KG1 (cell line): ENCODE measurements around the gene PCID2.

Experiments
- DNase-seq: peaks from one replicate; lab custom pipeline; 2025; lab: John Stamatoyannopoulos, UW

The PCID2 gene

DNA sequence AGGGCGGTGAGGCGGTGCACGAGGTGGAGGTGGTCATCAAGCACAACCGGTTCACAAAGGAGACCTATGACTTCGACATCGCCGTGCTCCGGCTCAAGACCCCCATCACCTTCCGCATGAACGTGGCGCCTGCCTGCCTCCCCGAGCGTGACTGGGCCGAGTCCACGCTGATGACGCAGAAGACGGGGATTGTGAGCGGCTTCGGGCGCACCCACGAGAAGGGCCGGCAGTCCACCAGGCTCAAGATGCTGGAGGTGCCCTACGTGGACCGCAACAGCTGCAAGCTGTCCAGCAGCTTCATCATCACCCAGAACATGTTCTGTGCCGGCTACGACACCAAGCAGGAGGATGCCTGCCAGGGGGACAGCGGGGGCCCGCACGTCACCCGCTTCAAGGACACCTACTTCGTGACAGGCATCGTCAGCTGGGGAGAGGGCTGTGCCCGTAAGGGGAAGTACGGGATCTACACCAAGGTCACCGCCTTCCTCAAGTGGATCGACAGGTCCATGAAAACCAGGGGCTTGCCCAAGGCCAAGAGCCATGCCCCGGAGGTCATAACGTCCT lies 59.4 kb downstream of the PCID2 start:
- no peak for DNase-seq

DNA sequence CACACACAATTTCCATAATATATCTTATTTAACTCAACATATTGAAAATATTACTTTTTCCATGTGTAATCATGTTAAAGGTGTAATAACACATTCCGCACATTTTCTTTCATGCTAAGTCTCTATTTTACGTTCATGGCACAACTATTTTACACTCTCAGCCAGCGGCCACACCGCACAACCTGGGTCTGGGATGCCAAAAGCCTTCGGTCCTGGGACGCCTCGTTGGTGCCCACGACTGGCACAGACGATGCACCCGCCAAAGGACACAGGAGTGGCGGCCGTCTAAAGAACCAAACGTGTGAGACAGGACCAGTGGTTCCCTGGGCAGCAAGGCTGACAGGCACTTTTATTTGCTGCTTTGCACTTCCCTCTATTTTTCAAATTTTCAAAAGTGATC lies 60.1 kb downstream of the PCID2 start:
- DNase-seq: no peak

DNA sequence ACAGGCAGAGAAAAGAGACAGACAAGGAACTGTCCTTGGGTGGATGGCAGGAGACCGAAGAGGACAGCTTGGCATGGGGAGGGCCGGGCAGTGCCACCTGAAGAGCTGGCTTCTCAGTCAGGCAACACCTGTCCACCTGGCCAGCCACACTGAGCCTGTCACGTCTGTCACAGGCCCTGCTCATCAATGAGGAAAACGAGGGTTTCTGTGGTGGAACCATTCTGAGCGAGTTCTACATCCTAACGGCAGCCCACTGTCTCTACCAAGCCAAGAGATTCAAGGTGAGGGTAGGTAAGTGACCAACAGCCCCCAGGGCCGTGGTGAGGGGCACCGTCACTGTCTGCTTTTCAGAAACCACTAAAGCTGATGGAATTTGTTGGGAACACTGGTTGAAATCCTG lies 61.3 kb downstream of the PCID2 start:
- no peak for DNase-seq

DNA sequence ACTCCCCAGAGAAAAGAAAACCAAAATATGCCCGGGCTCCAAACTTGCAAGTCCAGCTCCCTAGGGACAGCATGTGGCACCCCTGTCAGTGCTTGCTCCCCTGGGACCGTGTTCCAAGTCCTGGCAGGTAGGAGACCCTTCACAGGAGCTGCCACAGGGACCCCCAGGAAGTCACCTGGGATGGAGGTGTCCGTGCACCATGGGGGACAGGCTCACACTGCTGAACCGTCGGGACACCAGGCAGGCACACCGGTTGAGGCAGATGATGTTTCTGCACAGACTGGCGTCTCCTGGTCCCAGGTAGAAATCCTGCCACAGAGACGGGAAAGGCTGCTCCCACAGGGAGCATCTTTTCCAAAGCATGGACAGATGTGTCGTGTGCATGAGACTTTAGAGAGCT lies 61.7 kb downstream of the PCID2 start:
- DNase-seq: no peak

DNA sequence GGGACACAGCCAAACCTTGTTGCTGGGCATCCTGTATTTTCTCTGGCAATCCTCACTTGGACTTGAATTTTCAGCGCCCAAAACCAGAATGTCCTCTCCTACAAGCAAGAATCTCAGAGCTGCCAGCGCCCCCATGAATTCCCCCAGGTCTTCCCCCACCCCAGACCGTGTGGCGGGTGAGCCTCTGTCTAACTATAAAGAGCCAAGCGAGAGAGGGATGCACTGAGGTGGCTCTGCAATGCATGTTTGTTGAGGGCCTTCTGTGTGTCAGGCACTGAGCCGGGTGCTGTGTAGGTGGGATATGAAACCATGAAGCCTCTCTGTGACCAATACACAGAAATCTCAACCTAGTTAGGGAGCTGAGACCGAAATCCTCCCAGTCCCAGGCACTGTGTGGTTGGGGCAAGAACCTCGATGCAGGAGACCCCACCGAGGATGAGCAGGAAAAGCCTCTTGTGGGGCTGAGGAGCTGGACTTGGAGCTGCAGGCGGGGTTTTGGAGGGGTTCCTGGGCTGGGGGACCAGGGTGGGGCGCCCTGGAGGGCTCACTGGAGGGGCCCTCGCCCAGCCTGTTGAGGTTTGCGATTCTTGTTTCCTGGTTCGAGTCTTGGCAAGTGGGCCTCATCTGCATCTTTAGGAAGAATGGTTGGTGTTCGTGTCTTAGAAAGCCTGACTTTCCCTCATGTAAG lies 62.4 kb downstream of the PCID2 start:
- no peak for DNase-seq

DNA sequence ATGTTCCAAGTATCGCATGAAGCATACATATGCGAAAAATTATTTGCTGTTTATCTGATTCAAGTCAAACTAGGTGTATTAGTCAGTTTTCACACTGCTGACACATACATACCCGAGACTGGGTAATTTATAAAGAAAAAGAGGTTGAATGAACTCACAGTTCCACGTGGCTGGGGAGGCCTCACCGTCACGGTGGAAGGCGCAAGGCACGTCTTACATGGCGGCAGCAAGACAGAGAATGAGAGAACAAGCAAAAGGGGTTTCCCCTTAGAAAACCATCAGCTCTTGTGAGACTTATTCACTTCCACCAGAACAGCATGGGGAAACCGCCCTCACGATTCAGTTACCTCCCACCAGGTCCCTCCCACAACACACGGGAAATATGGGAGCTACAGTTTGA lies 63.0 kb downstream of the PCID2 start:
- DNase-seq: no peak

DNA sequence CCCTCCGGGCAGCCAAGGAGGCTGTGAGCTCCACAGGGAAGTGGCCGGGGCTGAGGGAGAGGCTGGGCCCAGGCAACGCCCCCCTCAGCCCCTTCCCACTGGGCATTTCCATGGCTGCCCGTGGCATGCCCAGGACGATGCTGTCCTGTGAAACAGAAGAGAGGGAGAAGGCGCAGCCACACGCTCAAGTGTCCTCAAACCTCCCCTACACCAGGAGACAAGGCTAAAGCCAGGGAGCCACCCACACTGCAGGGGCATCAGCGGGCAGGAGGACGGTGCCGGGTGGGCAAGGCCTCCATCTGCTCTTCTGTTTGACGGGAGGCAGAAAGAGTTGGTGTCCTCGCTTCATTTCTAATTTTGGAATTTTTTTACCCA lies 64.2 kb downstream of the PCID2 start:
- DNase-seq: no peak

DNA sequence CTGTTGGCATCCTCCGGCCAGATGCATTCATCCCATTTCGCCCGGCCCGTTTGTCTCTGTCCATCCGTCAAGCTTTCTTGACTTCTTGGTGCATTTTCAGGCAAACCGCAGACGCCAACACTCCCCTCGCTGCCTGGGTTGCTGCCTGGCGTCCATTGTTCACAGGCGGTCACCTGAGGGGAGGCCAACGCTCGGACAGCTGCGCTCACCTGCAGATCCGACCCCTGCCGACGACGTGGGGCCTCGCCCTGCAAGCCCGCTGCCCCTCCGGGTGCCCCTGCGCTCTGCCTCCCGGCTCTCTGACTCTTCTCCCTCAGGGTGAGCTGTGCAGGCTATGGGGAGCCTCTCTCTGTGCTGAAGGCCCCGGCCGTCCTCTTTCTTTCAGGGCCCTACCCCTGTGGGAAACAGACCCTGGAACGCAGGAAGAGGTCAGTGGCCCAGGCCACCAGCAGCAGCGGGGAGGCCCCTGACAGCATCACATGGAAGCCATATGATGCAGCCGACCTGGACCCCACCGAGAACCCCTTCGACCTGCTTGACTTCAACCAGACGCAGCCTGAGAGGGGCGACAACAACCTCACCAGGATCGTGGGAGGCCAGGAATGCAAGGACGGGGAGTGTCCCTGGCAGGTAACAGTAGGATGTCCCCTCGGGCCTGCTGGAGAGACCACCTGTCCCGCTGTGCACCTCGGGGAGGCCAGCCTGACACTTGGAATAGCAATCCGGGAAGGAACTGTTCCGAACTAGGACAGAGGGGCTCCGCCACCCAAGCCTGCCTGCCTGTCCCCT lies 64.8 kb downstream of the PCID2 start:
- no peak for DNase-seq

DNA sequence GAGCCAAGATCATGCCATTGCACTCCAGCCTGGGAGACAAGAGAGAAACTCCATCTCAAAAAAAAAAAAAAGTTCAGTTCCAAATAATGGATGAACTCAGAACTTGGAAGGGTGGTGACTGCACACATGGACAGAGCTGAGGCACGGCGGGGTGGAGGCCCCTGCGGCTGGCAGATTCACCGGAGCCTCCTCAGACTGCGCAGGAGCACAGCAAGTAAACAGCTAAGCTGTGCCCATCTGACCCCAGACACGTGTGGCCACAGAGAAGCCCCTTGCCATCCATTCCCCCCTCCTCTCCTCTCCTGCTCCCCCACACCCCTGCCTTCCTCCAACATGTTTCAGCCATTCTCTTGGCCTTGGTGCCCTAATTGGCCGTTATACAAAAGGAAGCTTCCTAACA lies 65.6 kb downstream of the PCID2 start:
- DNase-seq: no peak

DNA sequence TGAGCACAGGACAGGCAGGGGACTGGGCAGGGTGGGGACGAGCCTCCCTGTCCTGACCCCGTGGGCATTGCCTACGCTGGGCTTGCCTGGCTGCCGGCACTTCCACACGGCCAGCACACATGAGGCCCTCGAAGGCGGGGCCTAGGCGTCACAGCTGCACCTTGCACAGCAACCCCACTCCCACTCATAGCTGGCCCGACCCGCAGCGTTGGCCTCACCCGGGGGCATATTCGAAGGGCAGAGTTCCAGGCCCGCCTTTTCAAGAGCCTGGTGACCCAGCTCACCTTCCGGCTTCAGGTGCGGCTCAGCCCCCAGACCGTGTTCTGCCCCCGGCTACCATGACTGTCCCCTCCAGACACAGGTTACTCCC lies 66.9 kb downstream of the PCID2 start:
- no peak for DNase-seq

DNA sequence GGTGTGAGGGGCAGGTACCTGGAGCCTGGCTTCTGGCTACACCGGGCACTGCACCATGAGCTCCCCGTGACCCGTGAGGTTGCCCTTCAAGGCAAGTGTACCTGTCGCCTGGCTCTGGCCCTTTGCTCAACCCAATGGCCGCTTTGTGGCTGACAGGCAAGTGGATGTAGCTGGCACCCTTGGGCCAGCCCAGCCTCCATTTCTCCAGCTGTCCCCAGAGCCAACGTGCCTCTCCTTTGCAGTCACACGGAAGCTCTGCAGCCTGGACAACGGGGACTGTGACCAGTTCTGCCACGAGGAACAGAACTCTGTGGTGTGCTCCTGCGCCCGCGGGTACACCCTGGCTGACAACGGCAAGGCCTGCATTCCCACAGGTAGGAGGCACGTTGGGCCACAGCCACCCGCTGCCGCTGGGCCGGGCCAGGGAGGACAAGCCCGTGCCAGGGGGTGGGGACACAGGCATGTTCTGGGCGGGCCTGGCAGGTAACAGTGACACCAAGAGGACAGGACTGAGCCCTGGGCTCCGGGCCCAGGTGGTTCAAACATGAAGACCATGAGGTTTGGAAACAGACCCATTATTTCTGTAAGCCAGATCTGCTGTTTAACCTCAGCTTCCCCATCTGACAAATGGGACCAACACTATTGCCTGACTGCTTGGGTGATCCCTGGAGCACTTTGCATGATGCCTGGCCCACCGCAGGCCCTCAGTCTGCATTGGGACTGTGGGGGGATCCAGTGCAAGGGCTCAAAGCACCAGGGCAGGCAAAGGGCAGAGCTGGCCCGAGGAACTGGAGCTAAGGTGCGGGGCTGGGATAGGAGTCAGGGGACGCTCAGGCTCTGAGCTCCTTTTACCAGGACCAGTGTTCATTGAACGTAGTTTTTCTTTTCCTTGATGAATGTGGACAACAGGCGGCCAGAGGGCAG lies 67.5 kb downstream of the PCID2 start:
- no peak for DNase-seq

DNA sequence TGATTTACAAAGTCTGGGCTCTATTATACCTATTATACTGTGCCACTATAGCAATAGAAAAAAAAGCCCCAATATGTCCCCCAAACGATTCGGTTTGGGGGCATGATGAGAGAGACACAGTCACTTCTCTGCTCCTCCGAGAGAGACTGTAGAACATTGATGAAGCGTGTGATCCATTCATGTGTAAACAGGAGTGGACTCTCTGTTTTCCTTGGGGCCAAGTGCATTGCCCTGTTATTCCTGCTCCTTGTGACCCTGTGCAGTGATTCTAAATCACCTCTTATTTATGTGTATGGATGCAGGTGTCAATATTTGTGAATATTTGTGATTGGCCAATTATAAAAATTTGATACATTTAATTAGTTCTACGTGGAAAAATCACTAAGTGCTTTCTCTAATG lies 68.9 kb downstream of the PCID2 start:
- DNase-seq: no peak

DNA sequence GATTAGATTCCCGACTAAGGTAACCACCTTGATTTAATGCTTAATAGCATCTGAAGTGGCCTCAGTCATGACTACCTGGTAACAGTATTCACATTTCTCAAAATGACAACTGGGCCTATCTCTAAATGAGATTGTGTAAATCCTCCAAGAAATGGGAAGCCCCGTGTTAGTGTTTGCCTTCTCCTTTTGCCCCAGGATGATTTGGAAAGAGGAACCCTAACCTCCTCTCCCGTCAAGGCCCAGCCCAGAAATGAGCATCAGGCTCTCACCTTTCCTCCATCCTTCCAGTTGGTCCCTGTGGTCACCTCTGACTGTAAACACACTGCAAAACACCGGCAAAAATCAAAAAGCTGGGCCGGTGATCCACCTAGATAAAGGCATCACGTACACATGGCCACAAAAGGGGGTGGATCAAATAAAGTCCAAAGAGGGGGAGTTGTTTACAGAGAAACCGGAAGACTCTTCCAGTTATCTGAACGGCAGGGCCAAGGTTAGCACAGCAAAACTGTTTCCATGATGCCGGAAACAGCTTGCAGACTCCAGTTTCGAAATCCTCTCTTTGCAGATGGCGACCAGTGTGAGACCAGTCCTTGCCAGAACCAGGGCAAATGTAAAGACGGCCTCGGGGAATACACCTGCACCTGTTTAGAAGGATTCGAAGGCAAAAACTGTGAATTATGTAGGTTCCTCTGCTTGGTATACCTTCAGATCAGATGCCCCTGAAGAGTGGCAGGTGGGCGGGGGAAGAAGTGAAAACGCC lies 69.5 kb downstream of the PCID2 start:
- no peak for DNase-seq

DNA sequence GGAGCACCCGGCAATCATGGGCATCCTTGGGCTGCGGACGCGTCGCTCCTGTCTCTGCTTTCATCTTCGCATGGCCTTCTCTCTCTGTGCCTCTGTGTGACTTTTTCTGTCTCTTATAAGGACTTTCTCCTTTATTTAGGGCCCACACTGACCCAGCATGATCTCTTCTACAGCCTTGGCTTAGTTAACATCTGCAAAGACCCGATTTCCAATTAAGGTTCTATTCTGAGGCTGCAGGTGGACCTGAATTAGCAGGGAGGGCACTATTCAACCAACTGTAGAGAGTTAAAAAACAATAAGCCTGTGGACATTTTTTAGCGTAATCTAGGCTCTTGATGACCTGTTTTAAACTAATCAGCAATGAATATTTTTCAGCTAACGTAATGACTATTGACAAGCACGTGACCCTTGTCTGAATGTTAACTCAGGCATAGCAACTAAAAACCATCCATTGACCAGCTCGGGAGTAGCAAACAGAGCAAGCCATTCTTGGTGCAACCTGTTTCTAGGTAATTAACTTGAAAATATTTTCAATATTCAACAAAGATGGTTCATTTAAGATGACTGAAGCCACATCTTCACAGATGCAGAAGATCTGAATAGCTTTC lies 70.7 kb downstream of the PCID2 start:
- DNase-seq: no peak

DNA sequence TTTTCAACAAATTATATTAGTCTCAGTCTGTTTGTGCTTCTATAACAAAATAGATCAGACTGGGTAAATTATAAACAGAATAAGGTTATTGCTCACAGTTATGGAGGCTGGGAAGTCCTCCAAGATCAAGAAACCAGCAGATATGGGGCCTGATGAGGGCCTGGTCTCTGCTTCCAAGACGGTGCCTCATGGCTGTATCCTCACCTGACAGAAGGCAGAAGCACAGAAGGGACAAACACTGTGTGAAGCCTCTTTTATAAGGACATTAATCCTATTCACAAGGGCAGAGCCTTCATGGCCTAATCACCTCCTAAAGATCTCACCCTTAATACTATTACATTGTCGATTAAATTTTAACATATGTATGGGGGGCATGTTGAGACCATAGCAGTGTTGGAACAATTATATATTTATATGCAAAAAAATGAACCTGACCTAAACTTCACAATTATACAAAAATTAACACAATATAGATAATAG lies 73.1 kb downstream of the PCID2 start:
- DNase-seq: no peak

DNA sequence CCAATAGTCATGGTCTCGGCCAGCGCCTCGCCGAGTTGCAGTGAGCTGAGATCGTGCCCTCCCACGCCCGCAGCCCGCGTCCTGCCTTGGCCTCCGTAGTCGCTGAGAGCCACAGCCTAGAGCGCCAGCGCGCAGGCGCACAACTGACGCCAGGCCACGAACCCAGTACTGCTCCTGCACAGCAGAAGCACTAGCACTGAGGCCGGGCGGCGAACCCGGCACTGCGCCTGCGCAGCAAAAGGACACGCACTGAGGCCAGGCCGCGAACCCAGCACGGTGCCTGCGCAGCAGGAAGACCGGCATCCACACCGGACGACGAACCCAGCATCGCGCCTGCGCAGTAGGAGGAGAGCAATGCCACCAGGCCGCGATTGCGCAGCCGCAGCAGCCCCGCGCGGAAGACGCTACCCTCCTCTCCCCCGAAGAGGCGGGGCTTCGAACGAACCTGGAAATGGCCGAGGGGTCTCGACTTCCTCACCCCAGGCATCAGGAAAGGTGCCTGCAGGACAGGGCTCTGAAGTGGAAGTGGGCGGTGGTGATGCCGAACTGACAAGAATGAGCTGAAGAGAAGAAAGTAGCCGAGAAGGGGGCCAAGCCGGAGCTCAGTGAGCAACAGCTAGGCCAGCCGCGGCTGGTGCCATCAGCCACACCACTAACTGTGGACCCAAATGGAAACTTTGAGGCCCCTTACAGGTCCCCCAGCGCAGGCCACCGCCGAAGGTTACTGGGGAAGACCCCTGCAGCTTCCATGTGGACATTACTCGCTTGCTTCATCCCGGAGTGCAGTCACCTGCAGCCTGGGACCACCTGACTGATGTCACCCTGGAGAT lies 78.3 kb downstream of the PCID2 start:
- DNase-seq: no peak

DNA sequence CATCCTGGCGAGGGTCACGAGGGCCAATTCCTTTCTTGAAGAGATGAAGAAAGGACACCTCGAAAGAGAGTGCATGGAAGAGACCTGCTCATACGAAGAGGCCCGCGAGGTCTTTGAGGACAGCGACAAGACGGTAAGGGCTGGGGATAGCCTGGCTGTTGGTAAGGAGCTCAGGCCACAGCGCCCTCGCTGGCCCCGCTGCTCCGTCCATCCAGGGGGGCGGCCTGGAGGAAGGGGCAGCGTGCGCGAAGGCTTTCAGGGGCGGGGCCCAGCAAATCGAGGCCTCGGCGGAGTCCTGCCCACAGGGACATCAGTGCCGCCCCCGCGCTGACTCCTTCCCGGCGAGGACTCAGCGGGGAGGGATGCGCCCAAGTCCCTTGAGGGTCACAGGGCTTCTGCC lies 79.0 kb downstream of the PCID2 start:
- DNase-seq: no peak
